ENCODE measurements around the gene DDC.

The DDC gene

DNA sequence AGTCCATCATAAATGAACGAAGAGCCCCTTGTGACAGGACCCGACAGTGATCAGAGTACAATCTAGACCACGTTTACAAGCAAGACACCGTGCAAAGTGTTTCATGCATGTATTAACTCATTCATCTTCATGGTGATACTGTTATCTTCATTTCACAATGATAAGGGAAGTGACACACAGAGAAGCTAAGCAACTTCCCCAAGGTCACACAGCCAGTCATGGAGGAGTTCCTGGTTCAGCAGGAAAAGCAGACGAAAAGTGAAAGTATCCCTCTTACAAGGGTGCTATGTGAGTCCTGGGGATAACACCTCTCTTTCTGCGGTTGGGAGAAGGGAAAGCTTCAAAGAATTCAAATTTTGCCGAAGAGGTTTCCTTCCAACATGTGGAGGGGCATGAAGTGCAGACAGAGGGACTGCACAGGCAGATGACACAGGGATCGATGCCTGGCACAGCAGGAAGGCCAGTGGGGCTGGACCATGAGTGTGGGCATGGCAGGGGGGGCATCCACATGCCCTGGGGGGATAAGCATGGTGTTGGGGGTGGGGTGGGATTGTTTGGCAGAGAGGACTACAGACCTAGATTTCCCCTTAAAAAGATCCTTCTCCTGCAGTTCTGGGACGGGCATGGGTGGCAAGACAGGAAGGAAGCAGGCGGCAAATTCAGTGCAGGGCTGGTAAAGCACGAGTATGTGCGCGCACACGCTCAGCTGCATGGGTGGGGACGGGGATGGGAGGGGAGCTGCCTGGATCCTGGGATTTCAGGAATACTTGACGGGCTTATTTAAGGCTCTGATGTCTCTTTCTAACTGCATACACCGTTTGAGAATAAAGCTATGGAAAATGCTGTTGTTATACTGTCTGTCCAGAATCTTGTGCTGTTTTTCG, 33.5 kb upstream of the DDC start:
- Histone ChIP-seq H3K27ac (no peak overlapping the region), H3K27me3 (ENCODE audit: control insufficient read depth, insufficient read depth, low read length) (no peaks in the 10 kb centered on the region), H3K36me3 (ENCODE audit: control insufficient read depth, insufficient read depth, low read length) (no peaks in the 10 kb centered on the region), H3K9me3 (ENCODE audit: control insufficient read depth, low read length) (no peaks in the 10 kb centered on the region), H3K4me3 (ENCODE audit: low read depth, low read length) (no peak overlapping the region), H2AFZ (no peak overlapping the region), H3K4me2 (ENCODE audit: low read length) (no peak overlapping the region), H3K79me2 (no peaks in the 10 kb centered on the region), H3K4me1 (no peaks in the 10 kb centered on the region), H3K9ac (no peak overlapping the region)
- TF ChIP-seq, protein P1, sequence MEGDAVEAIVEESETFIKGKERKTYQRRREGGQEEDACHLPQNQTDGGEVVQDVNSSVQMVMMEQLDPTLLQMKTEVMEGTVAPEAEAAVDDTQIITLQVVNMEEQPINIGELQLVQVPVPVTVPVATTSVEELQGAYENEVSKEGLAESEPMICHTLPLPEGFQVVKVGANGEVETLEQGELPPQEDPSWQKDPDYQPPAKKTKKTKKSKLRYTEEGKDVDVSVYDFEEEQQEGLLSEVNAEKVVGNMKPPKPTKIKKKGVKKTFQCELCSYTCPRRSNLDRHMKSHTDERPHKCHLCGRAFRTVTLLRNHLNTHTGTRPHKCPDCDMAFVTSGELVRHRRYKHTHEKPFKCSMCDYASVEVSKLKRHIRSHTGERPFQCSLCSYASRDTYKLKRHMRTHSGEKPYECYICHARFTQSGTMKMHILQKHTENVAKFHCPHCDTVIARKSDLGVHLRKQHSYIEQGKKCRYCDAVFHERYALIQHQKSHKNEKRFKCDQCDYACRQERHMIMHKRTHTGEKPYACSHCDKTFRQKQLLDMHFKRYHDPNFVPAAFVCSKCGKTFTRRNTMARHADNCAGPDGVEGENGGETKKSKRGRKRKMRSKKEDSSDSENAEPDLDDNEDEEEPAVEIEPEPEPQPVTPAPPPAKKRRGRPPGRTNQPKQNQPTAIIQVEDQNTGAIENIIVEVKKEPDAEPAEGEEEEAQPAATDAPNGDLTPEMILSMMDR (IDR thresholded peaks at IDR 0.05): no peak

DNA sequence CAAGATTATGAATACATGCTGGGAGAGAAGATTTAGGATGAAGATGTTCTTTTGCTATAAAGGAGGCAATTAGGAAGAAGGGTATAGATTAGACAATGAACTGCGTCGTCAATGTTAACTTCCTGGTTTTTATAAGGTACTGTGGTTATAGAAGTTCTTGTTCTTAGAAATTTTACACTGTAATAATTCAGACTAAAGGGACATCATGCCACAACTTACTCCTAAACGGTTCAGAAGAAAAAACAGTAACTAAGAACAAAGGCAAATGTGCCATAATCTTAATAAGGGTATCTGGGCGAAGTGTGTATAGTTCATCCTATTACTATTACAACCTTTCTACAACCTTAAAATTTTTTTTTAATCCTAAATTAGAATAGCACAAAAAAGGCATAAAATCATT, 31.3 kb upstream of the DDC start:
- Histone ChIP-seq H3K9me3 (ENCODE audit: control insufficient read depth, low read length) (no peaks in the 10 kb centered on the region), H3K79me2 (no peaks in the 10 kb centered on the region), H3K4me3 (ENCODE audit: low read depth, low read length) (no peak overlapping the region), H3K4me1 (no peaks in the 10 kb centered on the region), H3K27ac (no peak overlapping the region), H3K9ac (no peak overlapping the region), H3K4me2 (ENCODE audit: low read length) (no peak overlapping the region), H2AFZ (no peak overlapping the region), H3K36me3 (ENCODE audit: control insufficient read depth, insufficient read depth, low read length) (no peaks in the 10 kb centered on the region), H3K27me3 (ENCODE audit: control insufficient read depth, insufficient read depth, low read length) (no peaks in the 10 kb centered on the region)
- TF ChIP-seq, protein P1 (IDR thresholded peaks at IDR 0.05): no peak

DNA sequence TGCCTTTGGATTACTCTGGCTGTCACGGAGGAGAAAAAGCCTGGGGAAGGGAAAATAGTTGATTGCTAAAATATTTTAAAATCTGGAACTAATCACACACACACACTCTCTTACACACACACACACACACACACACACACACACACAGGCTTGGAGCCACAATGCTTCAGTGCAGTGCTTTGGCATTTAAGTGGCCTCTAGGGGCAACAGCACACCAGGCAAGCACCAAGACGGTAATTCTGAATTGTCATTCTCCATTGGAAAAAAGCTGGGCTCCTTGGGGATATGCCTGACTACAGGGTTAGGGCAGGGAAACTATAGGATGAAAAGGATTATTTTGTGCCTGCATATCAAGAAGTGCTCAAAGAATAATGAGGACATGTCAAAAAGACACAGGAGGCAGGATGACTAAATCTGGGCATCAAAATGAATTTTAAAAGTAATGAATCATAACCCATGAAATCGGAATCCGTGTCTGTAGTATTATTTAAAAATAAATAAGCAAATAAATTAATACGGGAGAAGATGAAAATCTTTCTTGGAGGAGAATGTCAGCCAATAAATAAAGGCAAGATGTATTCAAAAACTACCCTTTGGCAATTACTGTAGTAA, 30.4 kb upstream of the DDC start:
- no peak overlapping the region for H2AFZ ChIP-seq
- H3K36me3 ChIP-seq (ENCODE audit: control insufficient read depth, insufficient read depth, low read length): no peaks in the 10 kb centered on the region
- H3K4me3 ChIP-seq (ENCODE audit: low read depth, low read length): no peak overlapping the region
- no peak overlapping the region for H3K9ac ChIP-seq
- no peaks in the 10 kb centered on the region for H3K27me3 ChIP-seq (ENCODE audit: control insufficient read depth, insufficient read depth, low read length)
- H3K27ac ChIP-seq: no peak overlapping the region
- TF ChIP-seq, protein P1 (IDR thresholded peaks at IDR 0.05): peak; percentile 51
- H3K9me3 ChIP-seq (ENCODE audit: control insufficient read depth, low read length): no peaks in the 10 kb centered on the region
- H3K79me2 ChIP-seq: no peaks in the 10 kb centered on the region
- H3K4me1 ChIP-seq: no peaks in the 10 kb centered on the region
- no peak overlapping the region for H3K4me2 ChIP-seq (ENCODE audit: low read length)

DNA sequence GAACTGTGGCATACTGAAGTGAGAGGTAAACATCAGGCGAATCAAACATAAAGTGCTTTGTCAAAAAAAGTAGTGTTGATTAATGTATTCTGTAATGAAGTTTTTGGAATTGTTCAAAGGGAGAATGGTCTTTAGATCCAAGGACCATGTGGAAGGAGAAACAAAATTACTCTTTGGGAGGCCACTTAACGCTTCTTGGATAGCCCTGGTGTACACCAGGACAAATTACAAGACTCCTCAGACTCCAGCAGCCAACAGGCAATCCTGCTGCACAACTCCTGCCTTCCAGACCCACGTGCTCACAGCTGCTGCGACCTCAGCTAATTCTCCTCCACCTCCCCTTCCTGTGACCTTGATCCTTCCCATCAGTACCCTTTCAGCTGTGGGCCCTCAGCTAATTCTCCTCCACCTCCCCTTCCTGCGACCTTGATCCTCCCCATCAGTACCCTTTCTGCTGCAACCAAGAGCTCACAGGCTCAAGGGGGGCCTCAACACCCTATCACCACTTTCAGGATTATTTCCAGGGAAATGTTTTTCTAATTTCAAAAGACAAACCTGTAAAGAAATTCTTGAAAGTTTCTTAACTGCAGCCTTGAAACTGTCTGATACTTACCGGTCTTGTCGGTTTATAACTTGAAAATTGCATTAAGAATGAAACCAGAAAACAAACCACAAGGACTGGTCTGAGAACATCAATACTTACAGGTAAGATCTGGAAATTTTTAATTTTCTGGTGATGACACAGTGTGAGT, 29.7 kb upstream of the DDC start:
- H3K4me1 ChIP-seq: no peaks in the 10 kb centered on the region
- no peak overlapping the region for H3K4me3 ChIP-seq (ENCODE audit: low read depth, low read length)
- H3K36me3 ChIP-seq (ENCODE audit: control insufficient read depth, insufficient read depth, low read length): no peaks in the 10 kb centered on the region
- no peak overlapping the region for H3K4me2 ChIP-seq (ENCODE audit: low read length)
- no peak overlapping the region for H3K27ac ChIP-seq
- H3K79me2 ChIP-seq: no peaks in the 10 kb centered on the region
- no peaks in the 10 kb centered on the region for H3K27me3 ChIP-seq (ENCODE audit: control insufficient read depth, insufficient read depth, low read length)
- H3K9me3 ChIP-seq (ENCODE audit: control insufficient read depth, low read length): no peaks in the 10 kb centered on the region
- no peak overlapping the region for H2AFZ ChIP-seq
- TF ChIP-seq, protein P1 (IDR thresholded peaks at IDR 0.05): no peak
- no peak overlapping the region for H3K9ac ChIP-seq
